Frontal cortex (tissue), 4 donors: ENCODE data around the gene SPACA9. TPM values are rescaled to one million over a fixed set of nuclear protein-coding genes. Genes with fewer than 3 reads are reported as not detected.

Experiments used
- DNase-seq, 2 donors: peaks; one replicate each; pipeline ENCODE4 v3.0.0; 2012; ENCODE audit warnings: low spot score in 2 of 2
- FAIRE-seq: peaks from 2 replicates; lab custom pipeline; 2012; peaks lifted over from hg19 to GRCh38; lab: Jason Lieb, UNC
- total RNA-seq: library from RNA; depleted of rRNA; stranded (reverse); fragments of >200 nt; gene quantifications from one replicate; pipeline ENCODE4 v1.2.3, GENCODE V29; 2014
- donor health status: control.
- donor health status: control.
- donor health status: control.

Gene SPACA9
- total RNA-seq, 1 donor from 2014 or later = 2.0 TPM

GRCh38 chr9:132887181-132888120 is 8.8 kb downstream of the SPACA9 start:
- no peak for DNase-seq
- no peak for FAIRE-seq

DNA sequence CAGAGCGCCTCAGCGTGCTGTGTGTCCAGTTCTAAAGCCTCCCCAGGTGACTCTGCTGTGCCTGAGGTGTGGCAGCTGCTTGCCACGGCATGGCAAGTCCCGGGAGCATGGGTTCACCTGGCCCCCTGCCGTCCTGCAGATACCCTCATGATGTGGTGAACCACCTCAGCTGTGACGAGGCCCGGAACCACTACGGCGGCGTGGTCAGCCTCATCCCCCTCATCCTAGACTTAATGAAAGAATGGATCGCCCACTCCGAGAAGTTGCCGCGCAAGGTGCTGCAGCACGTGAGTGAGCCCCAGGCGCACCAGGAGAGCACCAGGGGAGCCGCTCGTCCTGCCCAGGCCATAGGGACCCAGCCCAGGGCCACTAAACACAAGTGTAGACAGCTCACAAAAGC is 9.5 kb downstream of the SPACA9 start:
- FAIRE-seq (no peak), DNase-seq (no peak)

GRCh38 chr9:132892400-132892799 is 13.7 kb downstream of the SPACA9 start:
- DNase-seq (no peak), FAIRE-seq (no peak)

GRCh38 chr9:132894346-132894745 is 15.6 kb downstream of the SPACA9 start:
- FAIRE-seq = no peak
- no peak for DNase-seq

GRCh38 chr9:132894862-132895835 is 16.5 kb downstream of the SPACA9 start:
- DNase-seq = no peak
- FAIRE-seq = no peak

DNA sequence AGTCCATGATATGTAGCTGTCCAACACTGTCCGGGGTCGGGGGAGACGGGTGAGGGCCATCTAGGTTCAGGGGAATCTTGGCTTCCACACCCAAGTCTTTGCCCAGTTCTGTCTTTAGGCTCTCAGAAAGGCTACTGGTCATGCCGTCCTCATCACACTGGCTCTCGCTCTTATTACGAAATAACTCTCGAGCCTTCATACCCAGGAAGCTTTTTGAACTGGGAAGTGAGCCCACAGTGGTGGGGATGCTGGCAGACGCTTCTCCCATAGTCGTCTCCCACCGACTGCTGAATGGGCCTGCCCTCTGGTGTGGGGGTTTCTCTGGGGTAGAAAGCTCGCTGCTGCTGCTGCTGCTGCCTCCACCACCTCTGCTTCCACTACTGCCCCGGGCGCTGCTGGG is 17.6 kb downstream of the SPACA9 start:
- FAIRE-seq (no peak), DNase-seq (no peak)

- no peak for FAIRE-seq
- DNase-seq = peak; percentile 68 to 70
These were observed 18.2 kb downstream of the SPACA9 start for GRCh38 chr9:132896906-132897305.

- no peak for DNase-seq
- no peak for FAIRE-seq
These were observed 19.4 kb downstream of the SPACA9 start for GRCh38 chr9:132898051-132898450.

GRCh38 chr9:132901858-132902831 is 23.4 kb downstream of the SPACA9 start:
- DNase-seq = peak in 1 of 2 donors; percentile 75
- FAIRE-seq = peak; percentile 10

DNA sequence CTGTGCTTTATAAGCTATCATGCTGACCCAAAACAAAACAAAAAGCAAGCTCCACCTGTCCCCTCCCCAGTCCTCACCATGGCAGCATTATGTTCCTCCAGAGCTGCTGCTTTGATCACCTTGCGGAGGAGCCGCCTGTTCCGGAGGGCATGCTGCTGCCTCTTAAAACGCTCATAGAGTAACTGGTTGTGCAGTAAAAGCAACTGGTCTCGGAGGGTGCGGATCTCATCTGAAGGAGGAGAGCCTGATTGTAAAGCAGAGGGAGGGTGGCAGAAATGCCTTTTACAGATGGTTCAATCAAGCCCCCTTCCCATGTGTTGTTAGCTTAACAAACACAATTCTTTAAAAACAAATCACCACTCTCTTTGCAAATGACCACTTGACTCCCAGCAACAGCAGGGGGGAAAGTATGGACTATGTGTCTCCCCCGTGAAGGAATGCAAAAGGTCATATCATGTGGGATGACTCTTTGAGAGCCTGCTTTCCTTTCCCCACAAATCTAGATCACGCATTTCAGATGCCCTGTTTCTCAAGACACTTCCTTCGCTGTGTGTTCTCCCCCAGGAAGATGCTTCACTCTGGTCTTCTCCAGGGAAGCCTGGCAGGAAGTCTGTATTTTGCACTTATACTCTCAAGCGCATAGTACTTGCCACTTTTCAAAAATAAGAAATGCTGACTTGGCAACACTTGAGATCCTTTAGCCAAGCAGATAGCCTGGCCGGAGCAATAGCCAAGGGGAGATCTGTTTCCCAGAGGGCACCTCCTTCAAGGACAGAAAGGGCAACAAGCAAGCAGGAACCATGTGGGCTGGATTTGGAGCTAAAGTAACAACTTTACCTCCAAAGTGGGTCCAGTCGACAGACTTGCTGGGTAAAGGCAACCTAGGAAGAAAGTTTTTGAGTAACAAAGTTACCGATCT is 25.1 kb downstream of the SPACA9 start:
- FAIRE-seq (no peak), DNase-seq (no peak)

GRCh38 chr9:132905726-132906125 is 27.0 kb downstream of the SPACA9 start:
- FAIRE-seq = no peak
- DNase-seq = no peak

- DNase-seq (no peak), FAIRE-seq (no peak)
These were observed 29.9 kb downstream of the SPACA9 start for GRCh38 chr9:132908635-132909034.

GRCh38 chr9:132909311-132909710 is 30.6 kb downstream of the SPACA9 start:
- no peak for FAIRE-seq

DNA sequence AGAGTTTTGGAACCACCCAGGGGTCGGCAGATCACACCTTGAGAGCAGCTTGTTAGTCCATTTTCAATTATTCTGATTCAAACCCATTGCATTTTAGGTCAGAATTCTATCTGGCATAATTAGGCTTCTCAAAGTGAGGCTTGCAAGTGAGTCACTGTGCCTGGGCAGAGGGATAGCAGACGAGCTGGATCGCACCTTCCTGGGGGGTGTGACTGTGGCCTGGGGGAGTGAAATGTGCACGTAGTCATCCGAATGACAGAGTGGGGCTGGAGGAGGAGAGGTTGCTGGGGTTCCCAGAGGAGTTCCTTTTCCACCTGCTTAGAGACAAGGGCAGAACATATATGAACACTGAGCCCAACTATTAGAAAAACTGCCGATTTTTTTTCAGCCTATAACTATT is 31.7 kb downstream of the SPACA9 start:
- FAIRE-seq = no peak

More at GRCh38 chr9:132909311-132909710, 30.6 kb downstream of the SPACA9 start:
- DNase-seq = no peak

GRCh38 chr9:132912131-132912530 is 33.4 kb downstream of the SPACA9 start:
- FAIRE-seq (no peak), DNase-seq (no peak)

More for the DNA sequence above, 31.7 kb downstream of the SPACA9 start:
- DNase-seq = no peak

DNA sequence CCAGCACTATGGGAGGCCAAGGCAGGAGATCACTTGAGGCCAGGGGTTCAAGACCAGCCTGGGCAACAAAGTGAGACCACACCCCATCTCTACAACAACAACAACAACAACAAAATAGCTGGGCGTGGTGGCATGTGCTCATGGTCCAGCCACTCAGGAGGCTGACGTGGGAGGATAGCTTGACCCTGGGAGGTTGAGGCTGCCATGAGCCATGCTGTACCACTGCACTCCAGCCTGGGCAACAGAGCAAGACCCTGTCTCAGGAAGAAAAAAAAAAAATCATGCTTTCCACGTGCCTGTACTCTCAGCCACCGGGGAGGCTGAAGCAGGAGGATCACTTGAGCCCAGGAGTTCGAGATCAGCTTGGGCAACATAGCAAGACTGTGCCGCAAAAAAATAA is 36.2 kb downstream of the SPACA9 start:
- FAIRE-seq (no peak), DNase-seq (no peak)

- FAIRE-seq (no peak), DNase-seq (no peak)
These were observed 41.0 kb downstream of the SPACA9 start for GRCh38 chr9:132919614-132920268.
